Body of pancreas (tissue), 4 donors: ENCODE measurements around the gene VPS16. TPM values are rescaled to one million over a fixed set of nuclear protein-coding genes. Genes with fewer than 3 reads are reported as not detected.

Experiments
- ATAC-seq: fragments of 150-250 bp; one replicate; pipeline ENCODE4 v1.9.1; 2016
- DNase-seq, 4 donors: peaks; one replicate each; pipeline ENCODE4 v3.0.0-alpha.2; 2019
- H3K27ac ChIP-seq, 4 donors: fragments of 200-600 bp; sonication (generic); 1 replicate in 3 of 4; 2 replicates in 1 of 4; pipeline versions ENCODE4 v1.5.1 to v1.6.1; 2016 to 2019; ENCODE audit warnings: mild to moderate bottlenecking in 1 of 4, mixed read lengths in 1 of 4, moderate library complexity in 1 of 4
- H3K27me3 ChIP-seq, 2 donors: fragments of 200-600 bp; sonication (generic); one replicate each; pipeline ENCODE4 v1.6.0; 2016; ENCODE audit warnings: mild to moderate bottlenecking in 1 of 2
- H3K36me3 ChIP-seq, 2 donors: fragments of 200-600 bp; sonication (generic); replicated peaks in 1 of 2; 2 replicates each; pipeline ENCODE4 v1.5.1; 2016; ENCODE audit warnings: low read depth in 2 of 2; ENCODE audit not compliant: insufficient read depth in 1 of 2
- H3K4me1 ChIP-seq: fragments of 200-600 bp; sonication (generic); one replicate; pipeline ENCODE4 v1.6.0; 2016
- H3K4me3 ChIP-seq, 2 donors: fragments of 200-600 bp; sonication (generic); 1 replicate in 1 of 2; 2 replicates in 1 of 2; pipeline ENCODE4 v1.5.1; 2016 to 2019
- H3K9me3 ChIP-seq, 3 donors: fragments of 200-600 bp; sonication (generic); 1 replicate in 2 of 3; 2 replicates in 1 of 3; pipeline ENCODE4 v1.5.1; 2016
- CTCF ChIP-seq, 7 experiments: fragments of 450-650 bp in 4 of 7; fragments of 200-600 bp in 3 of 7; sonication (generic) in 3 of 7; IDR thresholded peaks; one replicate each; pipeline ENCODE4 v1.5.1; 2016 to 2019; ENCODE audit warnings: antibody characterized with exemption in 7 of 7
- POLR2A ChIP-seq, 3 donors: fragments of 450-650 bp; IDR thresholded peaks; one replicate each; pipeline ENCODE4 v1.6.1; 2016; ENCODE audit warnings: antibody characterized with exemption in 3 of 3, mild to moderate bottlenecking in 2 of 3
- WGBS, 2 donors: methylation state at CpG; one replicate each; pipeline ENCODE4 v1.1.5; 2017; 5-methylcytosine and 5-hydroxymethylcytosine counted together
- intact Hi-C: fragments of 100-400 bp; cut with DNase I; formaldehyde crosslinking; loops from one replicate; pipeline ENCODE4 v1.15.1; 2023
- total RNA-seq, 2 donors: library from RNA; depleted of rRNA; stranded (reverse); fragments of >200 nt; gene quantifications; one replicate each; pipeline ENCODE4 v1.1.0, GENCODE V29; 2016

The VPS16 gene
- total RNA-seq, 2 donors from 2014 or later = 21.3 to 25.4 TPM

DNA sequence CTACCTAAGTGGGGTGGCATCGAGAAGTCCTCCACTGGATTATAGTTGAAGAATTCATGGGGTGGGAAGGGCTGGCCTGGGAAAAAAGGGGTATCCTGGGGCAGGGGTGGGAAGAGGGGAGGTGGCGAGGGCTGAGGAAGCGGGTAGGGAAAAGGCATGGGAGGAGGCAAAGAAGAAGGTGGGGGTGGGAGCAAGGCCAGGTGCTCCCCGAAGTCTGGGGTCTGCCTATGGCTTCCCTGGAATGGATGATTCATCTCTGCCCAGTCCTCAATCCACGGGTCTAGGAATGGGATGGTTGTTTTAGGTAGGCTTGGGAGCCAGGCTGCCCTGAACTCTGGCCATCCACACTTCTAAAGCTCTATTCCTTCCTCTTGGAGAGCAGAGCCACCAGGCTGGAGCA lies 4.5 kb upstream of the VPS16 start:
- no peak overlapping the region for H3K27ac ChIP-seq
- no peaks in the 10 kb centered on the region for H3K9me3 ChIP-seq
- H3K4me3 ChIP-seq = no peak overlapping the region
- intact Hi-C loops = loop anchor here (10.0 kb wide), 1 partner anchor 361 kb away; the partner anchor contains the start of gene SNRPB
- no peaks in the 10 kb centered on the region for H3K27me3 ChIP-seq
- no peaks in the 10 kb centered on the region for H3K36me3 ChIP-seq
- H3K4me1 ChIP-seq = peaks cover 14% of the 10 kb centered on the region
- TF ChIP-seq CTCF (IDR thresholded peaks at IDR 0.05) (no peak), POLR2A (IDR thresholded peaks at IDR 0.05) (no peak)
- DNase-seq (no peak), ATAC-seq (no peak)
- 86% methylated on average over 5 of the region's 5 CpGs for WGBS, 2 donors

- WGBS, 2 donors = 84 to 86% methylated on average over 5 to 6 of the region's 6 CpGs
- H3K4me3 ChIP-seq = no peak overlapping the region
- intact Hi-C loops = loop anchor here (10.0 kb wide), 1 partner anchor 363 kb away; the partner anchor contains the start of gene SNRPB
- H3K4me1 ChIP-seq = peaks cover 21% of the 10 kb centered on the region
- ATAC-seq = no peak
- no peaks in the 10 kb centered on the region for H3K27me3 ChIP-seq
- no peak overlapping the region for H3K27ac ChIP-seq
- H3K9me3 ChIP-seq = no peaks in the 10 kb centered on the region
- TF ChIP-seq POLR2A (IDR thresholded peaks at IDR 0.05) (no peak), CTCF (IDR thresholded peaks at IDR 0.05) (no peak)
- no peak for DNase-seq
- H3K36me3 ChIP-seq = no peaks in the 10 kb centered on the region
Observed at GRCh38 chr20:2837221-2837960, 3.2 kb upstream of the VPS16 start.

DNA sequence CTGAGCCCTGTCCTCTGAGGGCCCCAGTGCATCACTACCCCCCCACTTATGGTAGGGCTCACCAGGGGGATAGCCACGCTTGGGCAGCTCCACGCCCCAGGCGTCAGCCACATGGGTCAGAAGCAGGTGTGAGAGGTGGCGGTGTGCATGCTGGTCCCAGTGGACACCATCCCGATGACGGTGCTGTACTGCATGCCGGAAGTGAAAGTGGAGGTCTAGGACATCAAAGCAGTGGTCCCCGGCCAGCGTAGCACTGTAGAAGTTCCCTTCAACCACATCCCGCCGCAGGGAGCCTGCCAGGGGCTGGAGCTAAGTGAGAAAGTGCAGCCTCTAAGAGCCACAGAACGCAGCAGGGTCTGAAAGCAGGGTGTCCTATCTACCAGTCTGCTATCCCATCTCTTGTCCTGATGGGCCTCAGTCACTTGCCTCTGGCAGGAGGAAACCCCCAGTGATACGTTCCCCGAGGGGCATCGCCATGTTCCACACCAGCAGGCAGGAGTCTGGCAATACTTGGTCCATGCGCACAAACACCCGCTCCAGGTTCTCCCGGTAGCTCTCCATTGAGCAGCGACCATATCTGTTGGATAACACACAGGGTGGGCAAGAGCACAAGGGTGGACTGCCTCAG lies 2.3 kb upstream of the VPS16 start:
- intact Hi-C loops = loop anchor here (10.0 kb wide), 1 partner anchor 363 kb away; the partner anchor contains the start of gene SNRPB
- ATAC-seq = no peak
- 95 to 98% methylated on average over 11 to 19 of the region's 19 CpGs for WGBS, 2 donors
- no peak for DNase-seq
- Histone ChIP-seq H3K27me3 (no peaks in the 10 kb centered on the region), H3K9me3 (no peaks in the 10 kb centered on the region), H3K4me3 (no peak overlapping the region), H3K4me1 (peaks cover 21% of the 10 kb centered on the region), H3K36me3 (no peaks in the 10 kb centered on the region), H3K27ac (no peak overlapping the region)
- no peak for TF ChIP-seq POLR2A (IDR thresholded peaks at IDR 0.05)
- TF ChIP-seq CTCF (IDR thresholded peaks at IDR 0.05) = no peak

GRCh38 chr20:2838847-2839671 lies 1.5 kb upstream of the VPS16 start:
- intact Hi-C loops = loop anchor here (10.0 kb wide), 1 partner anchor 364 kb away; the partner anchor contains the start of gene SNRPB
- Histone ChIP-seq H3K9me3 (no peaks in the 10 kb centered on the region), H3K4me1 (peaks cover 21% of the 10 kb centered on the region), H3K27me3 (no peaks in the 10 kb centered on the region), H3K36me3 (no peaks in the 10 kb centered on the region), H3K27ac (no peak overlapping the region), H3K4me3 (no peak overlapping the region)
- no peak for ATAC-seq
- TF ChIP-seq POLR2A (IDR thresholded peaks at IDR 0.05) = no peak
- TF ChIP-seq CTCF (IDR thresholded peaks at IDR 0.05) = no peak
- DNase-seq = no peak
- WGBS, 2 donors = 92 to 95% methylated on average over 9 to 15 of the region's 15 CpGs
